HG02973 (cell line): ENCODE measurements around the gene PPFIA2.

Experiments used
- ATAC-seq: cut with Tn5 transposase; IDR thresholded peaks from one replicate; pipeline ENCODE4 v1.9.1; 2021; ENCODE audit warnings: moderate library complexity; ENCODE audit not compliant: unreplicated experiment

The PPFIA2 gene

DNA sequence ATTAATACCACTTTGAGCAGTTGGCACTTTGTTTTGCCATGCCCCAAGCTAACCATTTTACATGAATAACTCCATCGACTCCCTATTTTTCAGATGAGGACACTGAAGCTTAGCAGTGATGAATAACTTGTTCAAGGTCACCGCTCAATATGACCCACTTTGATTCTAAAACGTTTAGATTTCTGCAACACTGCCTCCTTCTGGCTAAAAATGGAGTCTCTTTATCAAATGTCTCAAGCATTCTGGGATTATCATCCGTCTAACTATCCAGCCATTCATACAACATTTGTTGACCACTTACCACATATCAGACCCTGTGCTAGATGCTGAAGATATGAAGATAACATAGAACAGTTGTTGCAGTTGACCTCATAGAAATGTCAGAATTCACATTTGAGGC lies 298.0 kb downstream of the PPFIA2 start:
- ATAC-seq: no peak

DNA sequence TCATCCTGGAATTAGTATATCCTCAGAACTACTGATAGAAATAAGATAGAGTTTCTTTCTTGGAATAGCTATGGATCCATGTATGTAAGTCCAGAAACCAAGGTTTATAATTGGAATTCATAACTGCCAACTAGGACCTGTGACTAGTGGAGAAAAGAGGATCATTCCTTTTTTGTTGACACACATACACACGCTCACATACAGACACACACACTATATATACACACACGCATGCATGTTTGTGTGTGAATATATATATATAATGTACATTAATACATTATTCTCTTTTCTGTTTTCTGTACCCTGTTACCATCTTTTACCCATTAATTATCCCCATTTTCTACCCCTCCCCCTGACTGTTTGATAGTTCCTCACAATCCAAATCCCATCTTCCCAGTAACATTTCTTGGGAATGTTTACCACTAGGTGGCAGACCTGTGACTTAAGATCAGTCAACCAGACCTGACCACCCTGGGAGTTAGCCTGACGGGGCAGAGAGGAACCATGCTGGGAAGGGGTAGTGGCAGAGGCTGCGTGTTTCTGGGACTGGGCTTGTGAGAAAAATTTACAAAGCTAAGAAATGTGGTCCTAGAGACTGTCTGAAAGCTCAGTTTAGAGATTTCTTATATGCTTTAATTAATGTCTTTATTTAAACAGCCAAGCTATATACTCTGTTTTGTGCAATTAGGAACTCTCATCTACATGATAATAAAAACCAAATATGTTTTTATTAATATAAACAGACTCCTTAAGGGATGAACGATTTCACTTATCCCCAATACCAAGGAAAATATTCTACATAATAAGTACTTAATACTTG lies 308.0 kb downstream of the PPFIA2 start:
- peak; percentile 61 for ATAC-seq

GRCh38 chr12:81441629-81442028 lies 317.5 kb downstream of the PPFIA2 start:
- no peak for ATAC-seq

GRCh38 chr12:81440001-81440400 lies 319.1 kb downstream of the PPFIA2 start:
- no peak for ATAC-seq

GRCh38 chr12:81439344-81439743 lies 319.8 kb downstream of the PPFIA2 start:
- no peak for ATAC-seq

- ATAC-seq: no peak
These were observed 342.1 kb downstream of the PPFIA2 start for GRCh38 chr12:81417056-81417455.

GRCh38 chr12:81416571-81416970 lies 342.6 kb downstream of the PPFIA2 start:
- no peak for ATAC-seq

DNA sequence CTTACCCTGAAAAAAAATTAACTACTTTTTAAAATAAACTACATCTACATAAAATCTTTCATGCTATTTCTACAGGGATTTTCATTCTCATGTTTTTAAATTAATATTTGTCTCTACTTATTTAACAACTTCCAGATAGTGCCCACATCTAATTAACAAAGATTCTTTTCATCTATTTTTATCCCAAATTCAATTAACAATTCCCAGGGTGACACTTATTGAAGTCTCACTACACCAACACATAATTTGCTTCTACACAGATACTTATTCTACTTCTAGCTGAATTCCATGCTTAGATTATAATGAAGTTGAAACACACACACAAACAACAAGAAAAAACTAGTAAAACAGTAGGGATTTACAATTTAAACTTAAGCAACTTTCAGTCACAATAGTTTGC lies 344.7 kb downstream of the PPFIA2 start:
- ATAC-seq: no peak

DNA sequence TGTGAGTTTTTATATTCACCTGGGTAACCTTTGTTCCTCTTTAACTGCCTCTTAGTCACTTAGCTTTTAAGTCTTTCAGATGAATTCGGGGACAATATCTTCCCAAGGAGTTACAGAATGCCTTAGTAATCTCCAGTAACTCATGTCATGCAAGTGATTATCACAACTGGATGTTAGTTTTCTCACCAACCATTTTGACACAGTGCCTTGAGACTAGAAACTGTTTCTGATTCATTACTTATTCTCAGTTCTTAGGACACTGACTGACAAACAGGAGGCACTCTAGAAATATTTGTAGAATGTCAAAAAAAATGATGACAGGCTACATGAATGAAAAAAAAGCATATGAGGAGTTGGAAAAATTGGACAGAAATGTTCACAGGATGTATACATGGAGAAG lies 346.2 kb downstream of the PPFIA2 start:
- ATAC-seq: no peak

DNA sequence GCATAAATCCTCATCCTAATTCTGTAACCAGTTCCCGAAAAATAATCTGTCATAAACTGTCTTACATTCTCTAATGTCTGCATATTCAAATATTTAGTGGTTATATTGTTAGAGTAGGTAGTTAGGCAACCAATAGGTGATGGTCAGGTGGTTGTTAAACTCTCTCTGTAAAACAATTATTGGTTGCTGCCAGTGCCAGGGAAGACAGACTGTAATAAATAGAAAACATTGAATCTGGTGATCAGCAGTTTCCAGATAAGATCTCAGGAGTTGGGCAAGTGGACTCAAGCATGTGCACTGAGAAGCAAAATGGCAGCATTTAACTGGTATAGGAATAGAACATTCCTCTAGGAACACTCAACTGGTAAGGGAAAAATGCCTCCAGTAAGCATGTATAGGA lies 355.8 kb downstream of the PPFIA2 start:
- ATAC-seq: no peak

- no peak for ATAC-seq
These were observed 357.9 kb downstream of the PPFIA2 start for GRCh38 chr12:81401241-81401640.

GRCh38 chr12:81400024-81400423 lies 359.1 kb downstream of the PPFIA2 start:
- ATAC-seq: no peak

- ATAC-seq: no peak
These were observed 363.7 kb downstream of the PPFIA2 start for GRCh38 chr12:81395431-81395830.

DNA sequence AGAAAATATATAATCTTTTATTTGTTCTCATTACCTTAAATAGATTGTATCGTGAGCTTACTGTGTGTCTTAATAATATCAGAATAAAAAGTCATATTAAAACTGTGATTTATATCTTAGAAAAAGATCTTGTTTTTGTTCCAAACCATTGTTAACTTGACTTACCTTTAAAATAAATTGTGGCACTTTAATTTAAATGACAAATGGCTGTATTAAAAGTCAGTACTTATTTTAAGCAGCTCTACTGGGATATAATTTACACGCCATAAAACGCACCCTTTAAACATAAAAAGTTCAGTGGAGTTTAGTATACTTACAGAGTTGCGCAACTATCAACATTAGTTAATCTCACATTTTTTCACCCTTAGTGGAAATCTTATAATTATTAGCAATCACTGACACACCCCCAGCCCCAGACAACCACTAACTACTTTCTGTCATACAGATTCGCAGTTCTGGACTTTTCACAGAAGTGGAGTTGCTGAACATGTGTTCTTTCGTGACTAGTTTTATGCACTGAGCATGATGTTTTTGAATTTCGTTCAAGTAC lies 369.5 kb downstream of the PPFIA2 start:
- ATAC-seq: no peak

- no peak for ATAC-seq
These were observed 373.0 kb downstream of the PPFIA2 start for GRCh38 chr12:81386101-81386500.

DNA sequence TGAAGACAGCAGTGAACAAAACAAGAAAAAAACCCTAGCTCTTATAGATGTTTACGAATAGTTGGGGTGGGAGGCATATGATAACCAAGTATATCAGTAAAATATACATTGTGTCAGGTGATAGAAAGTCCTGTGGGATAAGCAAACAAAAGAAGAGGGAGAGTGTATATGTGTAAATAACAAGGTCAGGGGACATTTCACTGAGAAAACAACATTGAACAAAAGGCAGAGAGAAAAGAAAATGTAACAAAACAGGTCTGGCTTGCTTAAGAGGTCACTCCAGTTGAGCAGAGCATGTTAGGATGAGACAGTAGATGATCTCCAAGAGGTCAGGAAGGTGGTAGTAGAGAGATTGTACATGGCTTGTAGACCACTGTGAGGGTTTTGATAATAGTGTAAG lies 377.2 kb downstream of the PPFIA2 start:
- ATAC-seq: no peak

DNA sequence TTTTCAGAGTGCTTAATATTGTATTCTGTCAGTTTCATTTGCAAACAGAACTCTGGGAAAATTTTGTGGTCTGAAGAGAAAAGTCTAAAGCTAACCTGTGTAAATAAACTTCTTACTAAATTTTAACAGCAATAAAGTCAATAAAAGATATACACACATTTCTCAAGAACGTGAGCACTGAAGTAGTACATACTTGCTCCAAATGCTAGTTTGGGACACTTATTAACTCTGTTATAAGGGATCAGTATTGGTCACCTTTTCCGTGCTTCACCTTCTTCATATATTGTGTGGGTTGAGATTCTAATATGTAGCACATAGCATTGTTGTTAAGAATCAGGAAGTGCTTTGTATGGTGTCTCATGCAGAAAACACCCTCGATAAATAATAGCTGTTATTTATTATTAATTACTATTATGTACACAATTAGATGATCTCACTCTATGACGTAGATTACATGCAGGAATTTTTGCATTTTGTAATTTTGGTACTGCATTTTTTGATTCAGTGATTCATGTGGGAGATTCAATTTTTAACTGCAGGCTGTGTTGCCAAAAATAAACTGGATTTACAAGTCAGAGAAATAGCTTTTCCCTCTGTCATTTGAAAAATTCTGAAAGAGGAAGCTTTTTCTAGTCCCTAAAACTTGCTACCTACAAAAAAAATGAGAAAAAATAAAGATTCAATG lies 380.4 kb downstream of the PPFIA2 start:
- no peak for ATAC-seq

DNA sequence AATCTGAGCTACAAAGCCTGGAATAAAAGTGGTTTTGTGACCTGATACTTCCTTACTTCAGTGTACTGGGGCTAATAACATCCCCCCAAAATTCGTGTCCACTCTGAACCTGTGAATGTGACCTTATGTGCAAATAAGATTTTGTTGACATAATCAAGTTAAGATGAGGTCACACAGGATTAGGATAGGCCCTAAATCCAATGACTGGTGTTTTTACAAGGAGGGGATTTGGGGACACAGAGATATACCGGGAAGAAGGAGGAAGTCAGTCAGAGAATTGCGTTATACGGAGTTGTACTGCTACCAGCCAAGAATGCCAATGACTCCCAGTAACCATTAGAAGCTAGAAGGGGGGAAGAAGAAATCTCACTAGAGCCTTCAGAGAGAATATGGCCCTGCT lies 381.4 kb downstream of the PPFIA2 start:
- ATAC-seq: no peak

DNA sequence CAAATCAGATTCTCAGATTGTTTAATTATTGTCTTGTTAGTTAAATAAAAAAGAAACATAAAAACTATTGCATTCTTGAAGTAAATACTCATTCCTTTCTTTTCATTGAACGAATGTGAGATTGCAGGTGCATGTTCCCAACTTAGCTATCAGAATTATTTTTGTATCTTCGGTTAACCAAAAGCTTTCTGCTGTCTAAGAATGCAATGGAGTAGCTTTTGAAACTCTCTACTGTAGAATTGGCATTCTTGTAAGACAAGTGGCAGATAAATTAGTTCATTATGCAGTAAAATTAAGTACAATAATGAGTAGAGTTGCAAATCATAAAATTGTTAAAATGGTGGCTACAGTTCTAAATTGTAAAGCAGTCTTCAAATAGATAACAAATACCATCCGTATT lies 383.2 kb downstream of the PPFIA2 start:
- no peak for ATAC-seq

DNA sequence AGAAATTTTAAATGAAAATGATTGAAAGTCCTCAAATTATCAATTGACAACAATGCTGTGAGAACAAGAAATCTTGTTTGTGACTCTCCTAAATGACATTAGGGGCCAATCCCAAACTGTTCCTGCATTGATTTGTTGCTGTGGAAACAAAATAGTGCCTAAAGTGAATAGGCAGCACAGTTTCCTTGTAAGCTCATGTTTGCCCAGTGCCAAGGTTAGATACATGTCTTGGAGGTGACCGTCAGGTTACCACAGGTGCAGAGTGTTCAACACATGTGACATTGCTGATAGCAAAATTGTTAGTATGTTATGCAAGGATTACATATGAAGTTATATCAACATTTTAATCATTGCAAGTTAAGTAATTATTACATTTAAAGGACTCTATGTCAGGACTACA lies 388.7 kb downstream of the PPFIA2 start:
- ATAC-seq: no peak

DNA sequence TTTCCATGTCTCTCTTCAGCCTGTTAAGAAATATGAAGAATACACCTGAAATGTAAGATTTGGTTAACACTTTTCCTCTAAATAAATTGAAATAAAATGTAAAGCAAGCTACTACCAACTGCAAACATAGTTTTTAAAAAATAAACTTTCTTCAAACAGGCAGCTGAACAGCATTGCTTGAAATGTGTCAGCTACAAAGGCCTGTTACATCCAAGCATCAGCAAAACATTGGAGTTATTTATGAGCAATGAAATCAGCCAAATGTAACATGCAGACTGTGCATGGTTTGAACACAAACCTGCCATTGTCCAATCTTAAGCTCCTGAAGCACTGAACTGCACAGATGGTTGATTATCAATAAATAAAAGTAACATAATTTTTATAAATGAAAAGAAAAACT lies 390.0 kb downstream of the PPFIA2 start:
- ATAC-seq: no peak

- no peak for ATAC-seq
These were observed 393.9 kb downstream of the PPFIA2 start for GRCh38 chr12:81365284-81365683.
